ENCODE results near the gene MRPS26. TPM values are rescaled to one million over a fixed set of nuclear protein-coding genes. Genes with fewer than 3 reads are reported as not detected.

The MRPS26 gene
- total RNA-seq, 1 donor from 2014 or later, result 37.0 TPM

DNA sequence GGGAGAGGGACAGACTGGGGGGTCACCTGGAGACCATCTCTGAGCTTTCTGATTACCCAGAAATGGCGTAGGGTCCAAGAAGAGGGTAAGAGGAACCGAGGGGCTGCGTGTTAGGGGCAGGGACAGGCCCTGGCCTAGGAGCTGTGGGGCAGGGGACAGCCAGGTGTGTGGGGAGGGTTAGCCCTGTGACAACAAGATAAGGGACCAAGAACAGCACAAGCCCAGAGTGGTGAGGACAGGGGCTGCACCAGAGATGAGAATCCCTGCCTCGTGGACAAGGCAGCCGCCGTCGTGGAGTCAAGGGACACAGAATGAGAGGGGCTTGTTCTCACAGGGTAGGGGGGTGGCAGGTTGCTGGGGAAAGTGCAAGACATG is 39.1 kb downstream of the MRPS26 start:
- Mint-ChIP-seq H3K27ac (no peak overlapping the region), H3K27me3 (ENCODE audit: insufficient read depth, low read depth) (peaks cover 29% of the 10 kb centered on the region), H3K4me3 (no peak overlapping the region), H3K36me3 (no peaks in the 10 kb centered on the region), H3K4me1 (no peaks in the 10 kb centered on the region), H3K9me3 (no peaks in the 10 kb centered on the region)
- Histone ChIP-seq H3K4me1 (no peaks in the 10 kb centered on the region), H3K27me3 (peaks cover 55% of the 10 kb centered on the region), H3K9ac (no peak overlapping the region), H3K27ac (no peak overlapping the region), H3K4me2 (no peak overlapping the region), H3K4me3 (no peak overlapping the region), H3K79me2 (ENCODE audit: low read depth) (no peaks in the 10 kb centered on the region), H4K20me1 (ENCODE audit: low read depth) (no peaks in the 10 kb centered on the region), H3K9me3 (ENCODE audit: low read depth) (no peaks in the 10 kb centered on the region), H2AFZ (replicated peaks) (no peak overlapping the region), H3F3A (ENCODE audit: low read depth) (no peaks in the 10 kb centered on the region), H3K36me3 (no peaks in the 10 kb centered on the region)
- no peak for DNase-seq (ENCODE audit: low spot score)
- TF ChIP-seq, protein P1, sequence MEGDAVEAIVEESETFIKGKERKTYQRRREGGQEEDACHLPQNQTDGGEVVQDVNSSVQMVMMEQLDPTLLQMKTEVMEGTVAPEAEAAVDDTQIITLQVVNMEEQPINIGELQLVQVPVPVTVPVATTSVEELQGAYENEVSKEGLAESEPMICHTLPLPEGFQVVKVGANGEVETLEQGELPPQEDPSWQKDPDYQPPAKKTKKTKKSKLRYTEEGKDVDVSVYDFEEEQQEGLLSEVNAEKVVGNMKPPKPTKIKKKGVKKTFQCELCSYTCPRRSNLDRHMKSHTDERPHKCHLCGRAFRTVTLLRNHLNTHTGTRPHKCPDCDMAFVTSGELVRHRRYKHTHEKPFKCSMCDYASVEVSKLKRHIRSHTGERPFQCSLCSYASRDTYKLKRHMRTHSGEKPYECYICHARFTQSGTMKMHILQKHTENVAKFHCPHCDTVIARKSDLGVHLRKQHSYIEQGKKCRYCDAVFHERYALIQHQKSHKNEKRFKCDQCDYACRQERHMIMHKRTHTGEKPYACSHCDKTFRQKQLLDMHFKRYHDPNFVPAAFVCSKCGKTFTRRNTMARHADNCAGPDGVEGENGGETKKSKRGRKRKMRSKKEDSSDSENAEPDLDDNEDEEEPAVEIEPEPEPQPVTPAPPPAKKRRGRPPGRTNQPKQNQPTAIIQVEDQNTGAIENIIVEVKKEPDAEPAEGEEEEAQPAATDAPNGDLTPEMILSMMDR (IDR thresholded peaks at IDR 0.05), result no peak
- TF ChIP-seq EZH2phosphoT487 (IDR thresholded peaks at IDR 0.05) (no peak), EZH2 (IDR thresholded peaks at IDR 0.05) (no peak)

DNA sequence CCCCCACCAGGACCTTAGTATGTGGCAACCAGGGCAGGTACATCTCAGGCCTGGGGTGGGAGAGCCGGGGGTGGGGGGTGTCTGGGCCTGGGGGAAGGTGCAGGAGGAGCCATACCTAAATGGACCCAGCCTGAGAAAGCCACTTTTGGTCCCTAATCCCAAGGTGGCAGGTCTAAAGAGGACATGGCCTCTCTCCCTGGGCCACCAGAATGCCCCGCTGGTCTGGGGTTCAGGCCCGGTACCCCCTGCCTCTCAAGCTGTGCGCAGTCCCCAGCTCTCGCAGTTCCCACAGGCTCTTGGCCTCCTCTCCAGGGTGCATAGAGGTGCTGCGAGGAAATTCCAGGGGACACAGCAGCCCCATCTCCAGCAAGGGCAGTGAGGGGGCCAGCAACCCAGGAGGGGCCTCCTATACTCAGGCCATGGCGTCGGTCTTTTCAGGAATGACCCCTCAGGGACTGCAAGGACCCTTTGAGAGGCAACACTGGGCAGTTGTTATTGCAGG is 39.8 kb downstream of the MRPS26 start:
- Histone ChIP-seq H3K9ac (no peak overlapping the region), H3K9me3 (ENCODE audit: low read depth) (no peaks in the 10 kb centered on the region), H3K27ac (no peak overlapping the region), H3K4me3 (no peak overlapping the region), H3F3A (ENCODE audit: low read depth) (no peaks in the 10 kb centered on the region), H3K36me3 (no peaks in the 10 kb centered on the region), H3K27me3 (peaks cover 55% of the 10 kb centered on the region), H4K20me1 (ENCODE audit: low read depth) (no peaks in the 10 kb centered on the region), H3K4me1 (no peaks in the 10 kb centered on the region), H3K4me2 (no peak overlapping the region), H2AFZ (replicated peaks) (no peak overlapping the region), H3K79me2 (ENCODE audit: low read depth) (no peaks in the 10 kb centered on the region)
- Mint-ChIP-seq H3K36me3 (no peaks in the 10 kb centered on the region), H3K27me3 (ENCODE audit: insufficient read depth, low read depth) (peaks cover 22% of the 10 kb centered on the region), H3K27ac (no peak overlapping the region), H3K4me3 (no peak overlapping the region), H3K4me1 (no peaks in the 10 kb centered on the region), H3K9me3 (no peaks in the 10 kb centered on the region)
- TF ChIP-seq, protein P1 (IDR thresholded peaks at IDR 0.05), result no peak
- no peak for TF ChIP-seq EZH2phosphoT487 (IDR thresholded peaks at IDR 0.05)
- TF ChIP-seq EZH2 (IDR thresholded peaks at IDR 0.05), result no peak
- no peak for DNase-seq (ENCODE audit: low spot score)

DNA sequence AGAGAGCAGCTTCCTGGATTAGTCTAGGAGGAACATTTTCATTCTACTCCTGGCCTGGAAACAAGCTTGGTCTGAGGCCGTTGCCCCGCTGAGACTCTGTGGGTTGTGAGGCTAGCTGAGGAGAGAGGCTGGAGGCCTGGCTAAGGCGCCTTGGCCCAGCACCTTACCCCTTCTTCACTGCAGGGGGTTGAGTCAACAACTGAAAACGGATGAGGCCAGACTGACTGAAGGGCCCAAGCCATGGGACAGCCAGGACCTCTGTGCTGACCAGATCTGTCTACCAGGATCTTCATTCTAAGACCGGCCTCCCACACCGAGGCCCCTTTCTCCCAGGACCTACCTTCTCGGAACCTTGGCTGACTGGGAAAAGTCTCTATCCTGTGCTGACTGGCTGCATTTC is 42.2 kb downstream of the MRPS26 start:
- Histone ChIP-seq H3K36me3 (no peaks in the 10 kb centered on the region), H3K4me2 (no peak overlapping the region), H3K4me3 (no peak overlapping the region), H3K4me1 (no peaks in the 10 kb centered on the region), H3K9me3 (ENCODE audit: low read depth) (no peaks in the 10 kb centered on the region), H4K20me1 (ENCODE audit: low read depth) (no peaks in the 10 kb centered on the region), H3K79me2 (ENCODE audit: low read depth) (no peaks in the 10 kb centered on the region), H3K27me3 (peaks cover 54% of the 10 kb centered on the region), H2AFZ (replicated peaks) (no peak overlapping the region), H3K9ac (no peak overlapping the region), H3K27ac (no peak overlapping the region), H3F3A (ENCODE audit: low read depth) (no peaks in the 10 kb centered on the region)
- Mint-ChIP-seq H3K4me1 (no peaks in the 10 kb centered on the region), H3K4me3 (no peak overlapping the region), H3K36me3 (no peaks in the 10 kb centered on the region), H3K27ac (no peak overlapping the region), H3K27me3 (ENCODE audit: insufficient read depth, low read depth) (peaks cover 10% of the 10 kb centered on the region), H3K9me3 (no peaks in the 10 kb centered on the region)
- TF ChIP-seq, protein P1 (IDR thresholded peaks at IDR 0.05), result no peak
- TF ChIP-seq EZH2 (IDR thresholded peaks at IDR 0.05), result no peak
- no peak for TF ChIP-seq EZH2phosphoT487 (IDR thresholded peaks at IDR 0.05)
- no peak for DNase-seq (ENCODE audit: low spot score)

Measured in neural progenitor cell (in vitro differentiated cells).